Caco-2 (cell line): ENCODE data around the gene CTXN1. TPM values are rescaled to one million over a fixed set of nuclear protein-coding genes. Genes with fewer than 3 reads are reported as not detected.

Source experiments
- BruUV-seq: library from RNA; stranded (reverse); fragments of 400-500 nt; replicated peaks from 2 replicates; lab custom pipeline; 2021; lab: Mats Ljungman, UMichigan
- CTCF ChIA-PET: fragments of 300-600 bp; sonication (Branson Sonifier 250); formaldehyde crosslinking; loops from one replicate; lab custom pipeline; 2022; ENCODE audit warnings: antibody characterized with exemption; lab: Charles Lee
- POLR2A ChIA-PET: fragments of 300-600 bp; sonication (Branson Sonifier 250); formaldehyde crosslinking; loops from one replicate; lab custom pipeline; 2022; ENCODE audit warnings: antibody characterized with exemption; lab: Charles Lee
- DNase-seq, 2 experiments: peaks; one replicate each; pipeline versions ENCODE4 v3.0.0 to v3.0.0-alpha.2; 2020 to 2022
- H3K27me3 ChIP-seq: replicated peaks from 2 replicates; pipeline ENCODE4 v1.6.0; 2011; ENCODE audit warnings: low read length; ENCODE audit not compliant: control insufficient read depth, insufficient read depth
- H3K36me3 ChIP-seq: 2 replicates; pipeline ENCODE4 v1.5.1; 2011; ENCODE audit warnings: low read length; ENCODE audit not compliant: control insufficient read depth, insufficient read depth
- H3K4me1 ChIP-seq: fragments of 250-450 bp; sonication (Bioruptor Pico); 2 replicates; pipeline ENCODE4 v1.5.1; 2020; ENCODE audit warnings: mild to moderate bottlenecking
- H3K4me3 ChIP-seq: 2 replicates; pipeline ENCODE4 v1.5.1; 2011; ENCODE audit warnings: low read depth, mild to moderate bottlenecking, control low read depth, low read length
- H3K9me3 ChIP-seq: fragments of 250-450 bp; sonication (Bioruptor Pico); 2 replicates; pipeline ENCODE4 v1.5.1; 2020; ENCODE audit warnings: mild to moderate bottlenecking, moderate library complexity
- H3K27ac Mint-ChIP-seq: one replicate; pipeline ENCODE4 v1.8.0; 2022; ENCODE audit warnings: mixed read lengths; ENCODE audit not compliant: unreplicated experiment
- H3K27me3 Mint-ChIP-seq: one replicate; pipeline ENCODE4 v1.8.0; 2022; ENCODE audit warnings: mixed read lengths; ENCODE audit not compliant: insufficient read depth, unreplicated experiment
- H3K36me3 Mint-ChIP-seq: one replicate; pipeline ENCODE4 v1.8.0; 2022; ENCODE audit warnings: mild to moderate bottlenecking, mixed read lengths; ENCODE audit not compliant: insufficient read depth, unreplicated experiment
- H3K4me1 Mint-ChIP-seq: one replicate; pipeline ENCODE4 v1.8.0; 2022; ENCODE audit warnings: low read depth, mixed read lengths; ENCODE audit not compliant: unreplicated experiment
- H3K4me3 Mint-ChIP-seq: one replicate; pipeline ENCODE4 v1.8.0; 2022; ENCODE audit warnings: mild to moderate bottlenecking, moderate library complexity, mixed read lengths; ENCODE audit not compliant: unreplicated experiment
- H3K9me3 Mint-ChIP-seq: one replicate; pipeline ENCODE4 v1.8.0; 2022; ENCODE audit warnings: mixed read lengths; ENCODE audit not compliant: unreplicated experiment
- intact Hi-C: fragments of 100-400 bp; cut with micrococcal nuclease; formaldehyde crosslinking; loops from one replicate; pipeline ENCODE4 v1.10.0; 2022; ENCODE audit not compliant: unreplicated experiment
- total RNA-seq: library from RNA; stranded (reverse); gene quantifications from 2 replicates; pipeline ENCODE4 v1.2.3, GENCODE V29; 2022
- TF ChIP-seq, protein P1 (sequence below), 2 experiments: fragments of 200-600 bp in 1 of 2; IDR thresholded peaks; 1 replicate in 1 of 2; 2 replicates in 1 of 2; pipeline versions ENCODE4 v1.5.1 to v1.8.0; 2011 to 2022; ENCODE audit warnings: antibody characterized with exemption in 1 of 2, control low read depth in 1 of 2, inconsistent platforms in 1 of 2, low read depth in 1 of 2, low read length in 1 of 2, mild to moderate bottlenecking in 1 of 2, moderate library complexity in 1 of 2; ENCODE audit not compliant: insufficient read depth in 1 of 2, severe bottlenecking in 1 of 2, unreplicated experiment in 1 of 2

The CTXN1 gene
- total RNA-seq, 1 experiment from 2014 or later, result 7.4 TPM

DNA sequence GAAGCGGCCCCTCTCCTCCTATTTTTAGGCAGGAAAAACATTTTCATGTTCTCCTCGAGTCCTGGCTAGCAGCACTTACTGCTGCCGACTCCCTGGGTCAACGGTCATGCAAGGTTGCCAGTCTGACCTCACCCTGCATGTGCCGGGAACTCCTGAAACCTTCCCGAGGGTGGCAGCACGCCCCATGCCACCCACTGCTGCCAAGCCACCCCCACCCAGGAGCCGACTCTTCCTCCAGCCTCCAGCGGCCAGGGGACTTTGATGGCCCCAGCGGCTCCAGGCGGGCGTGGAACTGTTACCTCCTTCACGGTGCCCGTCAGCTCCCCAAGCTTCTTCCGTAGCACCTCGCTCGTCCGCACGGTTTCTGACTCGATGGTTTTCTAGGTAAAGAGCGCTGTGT is 8.8 kb upstream of the CTXN1 start:
- Mint-ChIP-seq H3K27me3 (no peaks in the 10 kb centered on the region), H3K36me3 (peaks cover 81% of the 10 kb centered on the region), H3K4me3 (no peak overlapping the region), H3K9me3 (no peaks in the 10 kb centered on the region), H3K4me1 (no peaks in the 10 kb centered on the region), H3K27ac (no peak overlapping the region)
- intact Hi-C loops, result no loop called here
- H3K4me3 ChIP-seq, result no peak overlapping the region
- H3K27me3 ChIP-seq, result no peaks in the 10 kb centered on the region
- CTCF ChIA-PET, result no interaction called here
- H3K9me3 ChIP-seq, result no peaks in the 10 kb centered on the region
- H3K4me1 ChIP-seq, result no peaks in the 10 kb centered on the region; the same call in 1 of the 2 replicates
- TF ChIP-seq, protein P1, sequence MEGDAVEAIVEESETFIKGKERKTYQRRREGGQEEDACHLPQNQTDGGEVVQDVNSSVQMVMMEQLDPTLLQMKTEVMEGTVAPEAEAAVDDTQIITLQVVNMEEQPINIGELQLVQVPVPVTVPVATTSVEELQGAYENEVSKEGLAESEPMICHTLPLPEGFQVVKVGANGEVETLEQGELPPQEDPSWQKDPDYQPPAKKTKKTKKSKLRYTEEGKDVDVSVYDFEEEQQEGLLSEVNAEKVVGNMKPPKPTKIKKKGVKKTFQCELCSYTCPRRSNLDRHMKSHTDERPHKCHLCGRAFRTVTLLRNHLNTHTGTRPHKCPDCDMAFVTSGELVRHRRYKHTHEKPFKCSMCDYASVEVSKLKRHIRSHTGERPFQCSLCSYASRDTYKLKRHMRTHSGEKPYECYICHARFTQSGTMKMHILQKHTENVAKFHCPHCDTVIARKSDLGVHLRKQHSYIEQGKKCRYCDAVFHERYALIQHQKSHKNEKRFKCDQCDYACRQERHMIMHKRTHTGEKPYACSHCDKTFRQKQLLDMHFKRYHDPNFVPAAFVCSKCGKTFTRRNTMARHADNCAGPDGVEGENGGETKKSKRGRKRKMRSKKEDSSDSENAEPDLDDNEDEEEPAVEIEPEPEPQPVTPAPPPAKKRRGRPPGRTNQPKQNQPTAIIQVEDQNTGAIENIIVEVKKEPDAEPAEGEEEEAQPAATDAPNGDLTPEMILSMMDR (IDR thresholded peaks at IDR 0.05; ENCODE audit: insufficient read depth in 1 of 2, low read depth in 1 of 2, low read length in 1 of 2, severe bottlenecking in 1 of 2, unreplicated experiment in 1 of 2), result no peak
- POLR2A ChIA-PET, result interaction anchor here (1.2 kb wide), 1 partner anchor 9 kb away, joined by 7 read pairs; the partner anchor contains the start of gene TIMM44
- no TSS peak for BruUV-seq
- no peak for DNase-seq
- H3K36me3 ChIP-seq, result peaks cover 1% of the 10 kb centered on the region; the same call in 1 of the 2 replicates

DNA sequence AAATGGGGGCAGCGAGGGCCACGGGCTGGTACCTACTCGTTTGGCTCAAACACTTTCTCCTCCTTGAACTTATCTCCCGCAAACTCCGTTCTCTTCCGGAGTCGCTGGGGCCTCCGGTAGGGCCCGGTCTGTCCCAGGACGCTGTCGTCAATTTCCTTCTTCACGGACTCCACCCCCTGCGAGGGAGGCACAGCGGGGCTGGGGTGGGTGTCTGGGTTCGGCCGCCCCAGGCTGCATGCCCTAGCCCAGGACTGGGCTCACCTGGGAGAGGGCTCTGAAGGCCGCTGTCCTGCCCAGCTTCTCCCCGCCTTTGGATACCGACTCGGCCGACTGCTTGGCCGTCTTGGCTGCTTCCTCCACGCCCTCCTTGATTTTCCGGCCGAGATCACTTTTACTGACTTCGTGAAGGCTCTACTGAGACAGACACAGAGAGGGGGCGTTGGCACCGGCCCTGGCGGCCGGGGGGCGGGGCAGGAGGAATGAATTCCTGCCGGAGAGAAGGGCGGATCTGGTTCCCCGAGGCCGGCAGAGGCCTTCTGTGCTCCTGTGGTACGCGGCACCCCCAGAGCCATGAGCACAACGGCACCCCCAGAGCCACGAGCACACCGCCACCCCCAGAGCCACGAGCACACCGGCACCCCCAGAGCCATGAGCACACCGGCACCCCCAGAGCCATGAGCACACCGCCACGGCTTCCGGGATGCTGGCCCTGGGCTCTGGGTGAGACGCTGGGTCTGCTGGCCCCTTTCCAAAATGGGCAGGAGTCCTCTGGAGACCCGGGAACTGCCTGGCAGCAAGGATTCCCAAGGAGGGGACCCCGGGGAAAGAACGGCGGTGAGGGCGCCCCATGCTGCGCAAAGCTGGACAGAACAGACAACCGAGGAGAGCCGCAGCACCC is 8.1 kb upstream of the CTXN1 start:
- Histone ChIP-seq H3K36me3 (peaks cover 1% of the 10 kb centered on the region; the same call in 1 of the 2 replicates), H3K4me1 (peaks cover 6% of the 10 kb centered on the region; the same call in 1 of the 2 replicates), H3K4me3 (no peak overlapping the region), H3K9me3 (no peaks in the 10 kb centered on the region), H3K27me3 (no peaks in the 10 kb centered on the region)
- CTCF ChIA-PET, result interaction anchor here (0.6 kb wide), 1 partner anchor 18 kb away, joined by 3 read pairs; no protein-coding TSS in a partner anchor
- Mint-ChIP-seq H3K27me3 (no peaks in the 10 kb centered on the region), H3K4me3 (no peak overlapping the region), H3K4me1 (peaks cover 3% of the 10 kb centered on the region), H3K36me3 (peaks cover 81% of the 10 kb centered on the region), H3K9me3 (no peaks in the 10 kb centered on the region), H3K27ac (no peak overlapping the region)
- TF ChIP-seq, protein P1 (IDR thresholded peaks at IDR 0.05; ENCODE audit: insufficient read depth in 1 of 2, low read depth in 1 of 2, low read length in 1 of 2, severe bottlenecking in 1 of 2, unreplicated experiment in 1 of 2), result no peak
- intact Hi-C loops, result no loop called here
- no TSS peak for BruUV-seq
- POLR2A ChIA-PET, result interaction anchor here (0.6 to 1.2 kb wide), 2 partner anchors 10 to 19 kb away, joined by 6 to 7 read pairs; partner anchors contain the start of genes TGFBR3L and TIMM44
- no peak for DNase-seq

- H3K9me3 Mint-ChIP-seq, result no peaks in the 10 kb centered on the region
- H3K4me1 Mint-ChIP-seq, result peaks cover 9% of the 10 kb centered on the region
- H3K36me3 ChIP-seq, result peaks cover 1% of the 10 kb centered on the region; the same call in 1 of the 2 replicates
- H3K4me1 ChIP-seq, result peaks cover 9% of the 10 kb centered on the region; the same call in 1 of the 2 replicates
- no TSS peak for BruUV-seq
- H3K4me3 ChIP-seq, result no peak overlapping the region
- no peak overlapping the region for H3K27ac Mint-ChIP-seq
- no peak for DNase-seq
- TF ChIP-seq, protein P1 (IDR thresholded peaks at IDR 0.05; ENCODE audit: insufficient read depth in 1 of 2, low read depth in 1 of 2, low read length in 1 of 2, severe bottlenecking in 1 of 2, unreplicated experiment in 1 of 2), result peak in 1 of 2 experiments; percentile 38
- no peaks in the 10 kb centered on the region for H3K9me3 ChIP-seq
- ChIA-PET CTCF (interaction anchor here (0.6 kb wide), 1 partner anchor 19 kb away, joined by 3 read pairs; no protein-coding TSS in a partner anchor), POLR2A (interaction anchor here (0.6 kb wide), 1 partner anchor 18 kb away, joined by 6 read pairs; the partner anchor contains the start of gene TGFBR3L)
- no peaks in the 10 kb centered on the region for H3K27me3 ChIP-seq
- peaks cover 81% of the 10 kb centered on the region for H3K36me3 Mint-ChIP-seq
- intact Hi-C loops, result no loop called here
- H3K4me3 Mint-ChIP-seq, result no peak overlapping the region
- no peaks in the 10 kb centered on the region for H3K27me3 Mint-ChIP-seq
Observed at GRCh38 chr19:7933411-7933810, 7.5 kb upstream of the CTXN1 start.
